SU-DHL-6 (cell line): ENCODE data around the gene TREX2.

Experiments
- EZH2phosphoT487 ChIP-seq: fragments of 200-600 bp; sonication (generic), shearing (Covaris generic); conservative IDR thresholded peaks from 2 replicates; pipeline ENCODE4 v1.6.1; 2018; ENCODE audit warnings: mild to moderate bottlenecking, antibody characterized with exemption, low read length, moderate library complexity, mixed read lengths
- TF ChIP-seq, protein P1 (sequence below): fragments of 200-600 bp; sonication (generic); IDR thresholded peaks from one replicate; pipeline ENCODE4 v1.5.1; 2017; ENCODE audit warnings: antibody characterized with exemption, mild to moderate bottlenecking, low read length, moderate library complexity; ENCODE audit not compliant: insufficient read depth, poor library complexity, severe bottlenecking

DNA sequence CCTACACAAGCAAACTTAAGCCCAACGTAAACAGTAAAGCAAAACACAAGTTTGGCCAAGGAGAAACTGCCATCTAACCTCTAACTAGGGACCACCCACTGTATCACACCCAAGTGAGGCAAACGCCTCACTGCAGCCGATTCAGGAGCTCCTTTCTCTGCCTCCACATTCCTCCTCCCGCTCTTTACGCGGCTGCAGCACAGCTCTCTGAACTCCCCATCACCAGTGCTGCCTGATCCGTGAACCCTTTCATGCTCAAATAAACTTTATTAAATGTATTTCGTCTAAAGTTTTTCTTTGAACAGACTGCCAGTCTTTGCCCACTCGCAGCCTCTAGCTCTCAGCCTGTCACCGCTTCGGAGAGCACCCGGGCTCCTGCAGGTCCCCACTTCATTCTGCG is 51.2 kb downstream of the TREX2 start:
- TF ChIP-seq, protein P1, sequence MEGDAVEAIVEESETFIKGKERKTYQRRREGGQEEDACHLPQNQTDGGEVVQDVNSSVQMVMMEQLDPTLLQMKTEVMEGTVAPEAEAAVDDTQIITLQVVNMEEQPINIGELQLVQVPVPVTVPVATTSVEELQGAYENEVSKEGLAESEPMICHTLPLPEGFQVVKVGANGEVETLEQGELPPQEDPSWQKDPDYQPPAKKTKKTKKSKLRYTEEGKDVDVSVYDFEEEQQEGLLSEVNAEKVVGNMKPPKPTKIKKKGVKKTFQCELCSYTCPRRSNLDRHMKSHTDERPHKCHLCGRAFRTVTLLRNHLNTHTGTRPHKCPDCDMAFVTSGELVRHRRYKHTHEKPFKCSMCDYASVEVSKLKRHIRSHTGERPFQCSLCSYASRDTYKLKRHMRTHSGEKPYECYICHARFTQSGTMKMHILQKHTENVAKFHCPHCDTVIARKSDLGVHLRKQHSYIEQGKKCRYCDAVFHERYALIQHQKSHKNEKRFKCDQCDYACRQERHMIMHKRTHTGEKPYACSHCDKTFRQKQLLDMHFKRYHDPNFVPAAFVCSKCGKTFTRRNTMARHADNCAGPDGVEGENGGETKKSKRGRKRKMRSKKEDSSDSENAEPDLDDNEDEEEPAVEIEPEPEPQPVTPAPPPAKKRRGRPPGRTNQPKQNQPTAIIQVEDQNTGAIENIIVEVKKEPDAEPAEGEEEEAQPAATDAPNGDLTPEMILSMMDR, result no peak
- no peak for TF ChIP-seq EZH2phosphoT487
